ENCODE measurements around the gene TRIM2.

TRIM2 gene

GRCh38 chr4:153255233-153255632, 51.0 kb downstream of the TRIM2 start:
- DNase-seq, result no peak

GRCh38 chr4:153257151-153257620, 52.9 kb downstream of the TRIM2 start:
- DNase-seq, result peak; percentile 18 to 25

- DNase-seq, result no peak
These were observed 53.7 kb downstream of the TRIM2 start for GRCh38 chr4:153257991-153258390.

- no peak for DNase-seq
These were observed 54.5 kb downstream of the TRIM2 start for GRCh38 chr4:153258750-153259149.

GRCh38 chr4:153259661-153260060, 55.4 kb downstream of the TRIM2 start:
- no peak for DNase-seq

- DNase-seq, result no peak
These were observed 55.9 kb downstream of the TRIM2 start for GRCh38 chr4:153260132-153260531.

GRCh38 chr4:153260553-153261300, 56.5 kb downstream of the TRIM2 start:
- DNase-seq, result no peak

GRCh38 chr4:153261461-153261860, 57.2 kb downstream of the TRIM2 start:
- no peak for DNase-seq

- no peak for DNase-seq
These were observed 57.7 kb downstream of the TRIM2 start for GRCh38 chr4:153261914-153262313.

GRCh38 chr4:153265306-153266047, 61.2 kb downstream of the TRIM2 start:
- no peak for DNase-seq

GRCh38 chr4:153266988-153267387, 62.7 kb downstream of the TRIM2 start:
- no peak for DNase-seq

GRCh38 chr4:153267890-153268289, 63.6 kb downstream of the TRIM2 start:
- no peak for DNase-seq

GRCh38 chr4:153268295-153268694, 64.1 kb downstream of the TRIM2 start:
- DNase-seq, result no peak

GRCh38 chr4:153269218-153269990, 65.2 kb downstream of the TRIM2 start:
- DNase-seq, result no peak

- no peak for DNase-seq
These were observed 66.1 kb downstream of the TRIM2 start for GRCh38 chr4:153270361-153270760.

- no peak for DNase-seq
These were observed 67.6 kb downstream of the TRIM2 start for GRCh38 chr4:153271820-153272219.

- no peak for DNase-seq
These were observed 69.5 kb downstream of the TRIM2 start for GRCh38 chr4:153273751-153274150.

- no peak for DNase-seq
These were observed 70.7 kb downstream of the TRIM2 start for GRCh38 chr4:153274967-153275366.

- DNase-seq, result no peak
These were observed 71.4 kb downstream of the TRIM2 start for GRCh38 chr4:153275380-153276276.

GRCh38 chr4:153276971-153277370, 72.7 kb downstream of the TRIM2 start:
- DNase-seq, result no peak

- DNase-seq, result no peak
These were observed 77.2 kb downstream of the TRIM2 start for GRCh38 chr4:153281476-153281875.

- no peak for DNase-seq
These were observed 77.8 kb downstream of the TRIM2 start for GRCh38 chr4:153282023-153282422.
